Suprapubic skin (tissue), 4 donors: ENCODE data around the gene TECPR1. TPM values are rescaled to one million over a fixed set of nuclear protein-coding genes. Genes with fewer than 3 reads are reported as not detected.
A peak's percentile ranks its signal among the peaks of the same experiment; 100 is the strongest.

Source experiments
- DNase-seq, 2 donors: peaks; one replicate each; pipeline ENCODE4 v3.0.0-alpha.2; 2019; ENCODE audit warnings: low spot score in 2 of 2
- H3K27ac ChIP-seq: fragments of 200-600 bp; sonication (generic); one replicate; pipeline ENCODE4 v1.5.1; 2019
- H3K27me3 ChIP-seq: fragments of 200-600 bp; sonication (generic); one replicate; pipeline ENCODE4 v1.5.1; 2019
- H3K36me3 ChIP-seq: fragments of 200-600 bp; sonication (generic); one replicate; pipeline ENCODE4 v1.5.1; 2019
- H3K4me1 ChIP-seq: fragments of 200-600 bp; sonication (generic); one replicate; pipeline ENCODE4 v1.5.1; 2019
- H3K4me3 ChIP-seq: fragments of 200-600 bp; sonication (generic); one replicate; pipeline ENCODE4 v1.5.1; 2019; ENCODE audit warnings: mild to moderate bottlenecking
- H3K9me3 ChIP-seq: fragments of 200-600 bp; sonication (generic); one replicate; pipeline ENCODE4 v1.5.1; 2019
- CTCF ChIP-seq, 2 donors: fragments of 200-600 bp in 1 of 2; fragments of 450-650 bp in 1 of 2; sonication (generic) in 1 of 2; IDR thresholded peaks; one replicate each; pipeline ENCODE4 v1.5.1; 2016 to 2019; ENCODE audit warnings: antibody characterized with exemption in 2 of 2, mild to moderate bottlenecking in 1 of 2, moderate library complexity in 1 of 2
- EP300 ChIP-seq: sonication (generic); formaldehyde crosslinking; IDR thresholded peaks from one replicate; pipeline ENCODE4 v1.6.1; 2017; ENCODE audit warnings: antibody characterized with exemption
- POLR2A ChIP-seq, 2 donors: fragments of 450-650 bp; IDR thresholded peaks; one replicate each; pipeline ENCODE4 v1.6.1; 2017; ENCODE audit warnings: antibody characterized with exemption in 2 of 2, mild to moderate bottlenecking in 2 of 2, moderate library complexity in 2 of 2
- POLR2AphosphoS5 ChIP-seq, 3 donors: sonication (generic); formaldehyde crosslinking; IDR thresholded peaks; one replicate each; pipeline ENCODE4 v1.6.1; 2017; ENCODE audit warnings: antibody characterized with exemption in 3 of 3
- WGBS: methylation state at CpG from one replicate; pipeline ENCODE4 v1.1.5; 2018; 5-methylcytosine and 5-hydroxymethylcytosine counted together
- total RNA-seq, 4 donors: library from RNA; depleted of rRNA; stranded (reverse); fragments of >200 nt; gene quantifications; one replicate each; pipeline ENCODE4 v1.1.0, GENCODE V29; 2016

TECPR1 gene
- total RNA-seq, 4 donors from 2014 or later = 15.3 to 20.9 (median 16.5) TPM

- Histone ChIP-seq H3K4me1 (peaks cover 15% of the 10 kb centered on the region), H3K27ac (no peak overlapping the region)
- DNase-seq = peak; percentile 57 to 79
These were observed 37.9 kb downstream of the TECPR1 start for GRCh38 chr7:98213888-98214810.

DNA sequence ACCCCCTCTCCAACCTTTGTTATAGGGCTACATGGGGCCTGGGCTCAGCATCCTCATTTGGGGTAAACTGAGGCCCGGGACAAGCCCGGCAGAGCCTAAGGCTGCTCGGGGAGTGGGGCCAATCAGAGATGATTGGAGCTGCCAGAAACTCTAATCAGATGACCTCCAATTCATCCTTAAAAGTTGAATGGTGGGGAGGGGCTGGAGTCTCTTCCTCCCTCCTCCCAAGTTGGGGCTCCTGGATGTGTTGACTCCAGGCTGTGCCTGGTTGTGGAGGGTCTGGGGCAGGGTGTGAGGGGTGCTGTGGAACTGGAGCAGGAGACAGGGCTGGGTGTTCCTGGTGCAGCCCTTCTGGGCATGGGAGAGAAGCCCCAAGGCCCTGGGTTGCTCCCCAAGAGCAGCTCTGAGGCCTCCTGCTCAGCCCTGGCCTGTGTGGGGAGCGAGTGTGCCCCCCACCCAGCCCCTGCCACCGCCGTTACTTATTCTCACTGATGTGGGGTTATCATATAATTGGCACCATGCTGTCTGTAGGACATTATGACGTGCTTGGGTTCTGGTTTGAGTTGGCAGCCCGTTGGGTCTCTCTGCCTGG is 38.6 kb downstream of the TECPR1 start:
- H3K4me1 ChIP-seq = peaks cover 15% of the 10 kb centered on the region

More at GRCh38 chr7:98213888-98214810, 37.9 kb downstream of the TECPR1 start:
- no peaks in the 10 kb centered on the region for H3K9me3 ChIP-seq
- no peak overlapping the region for H3K4me3 ChIP-seq
- H3K27me3 ChIP-seq = peaks cover 7% of the 10 kb centered on the region
- TF ChIP-seq EP300 (no peak), CTCF (IDR thresholded peaks at IDR 0.05) (no peak), POLR2A (IDR thresholded peaks at IDR 0.05) (no peak)
- WGBS = 72% methylated on average over 9 of the region's 25 CpGs
- H3K36me3 ChIP-seq = peaks cover 24% of the 10 kb centered on the region

GRCh38 chr7:98212532-98213041 is 39.4 kb downstream of the TECPR1 start:
- DNase-seq = peak; percentile 54 to 76
- Histone ChIP-seq H3K4me3 (no peak overlapping the region), H3K36me3 (peaks cover 19% of the 10 kb centered on the region), H3K27me3 (peaks cover 7% of the 10 kb centered on the region), H3K27ac (no peak overlapping the region), H3K9me3 (no peaks in the 10 kb centered on the region), H3K4me1 (peaks cover 15% of the 10 kb centered on the region)
- WGBS = 85% methylated on average over 18 of the region's 30 CpGs
- no peak for TF ChIP-seq POLR2A (IDR thresholded peaks at IDR 0.05)
- no peak for TF ChIP-seq EP300
- TF ChIP-seq POLR2AphosphoS5 (IDR thresholded peaks at IDR 0.05) = no peak
- no peak for TF ChIP-seq CTCF (IDR thresholded peaks at IDR 0.05)

More for the DNA sequence above, 38.6 kb downstream of the TECPR1 start:
- 69% methylated on average over 6 of the region's 8 CpGs for WGBS
- Histone ChIP-seq H3K9me3 (no peaks in the 10 kb centered on the region), H3K36me3 (peaks cover 24% of the 10 kb centered on the region), H3K4me3 (no peak overlapping the region), H3K27ac (no peak overlapping the region), H3K27me3 (peaks cover 7% of the 10 kb centered on the region)
- no peak for TF ChIP-seq CTCF (IDR thresholded peaks at IDR 0.05)
- TF ChIP-seq POLR2A (IDR thresholded peaks at IDR 0.05) = no peak
- no peak for TF ChIP-seq POLR2AphosphoS5 (IDR thresholded peaks at IDR 0.05)
- no peak for TF ChIP-seq EP300
- DNase-seq = peak in 1 of 2 donors; percentile 57

DNA sequence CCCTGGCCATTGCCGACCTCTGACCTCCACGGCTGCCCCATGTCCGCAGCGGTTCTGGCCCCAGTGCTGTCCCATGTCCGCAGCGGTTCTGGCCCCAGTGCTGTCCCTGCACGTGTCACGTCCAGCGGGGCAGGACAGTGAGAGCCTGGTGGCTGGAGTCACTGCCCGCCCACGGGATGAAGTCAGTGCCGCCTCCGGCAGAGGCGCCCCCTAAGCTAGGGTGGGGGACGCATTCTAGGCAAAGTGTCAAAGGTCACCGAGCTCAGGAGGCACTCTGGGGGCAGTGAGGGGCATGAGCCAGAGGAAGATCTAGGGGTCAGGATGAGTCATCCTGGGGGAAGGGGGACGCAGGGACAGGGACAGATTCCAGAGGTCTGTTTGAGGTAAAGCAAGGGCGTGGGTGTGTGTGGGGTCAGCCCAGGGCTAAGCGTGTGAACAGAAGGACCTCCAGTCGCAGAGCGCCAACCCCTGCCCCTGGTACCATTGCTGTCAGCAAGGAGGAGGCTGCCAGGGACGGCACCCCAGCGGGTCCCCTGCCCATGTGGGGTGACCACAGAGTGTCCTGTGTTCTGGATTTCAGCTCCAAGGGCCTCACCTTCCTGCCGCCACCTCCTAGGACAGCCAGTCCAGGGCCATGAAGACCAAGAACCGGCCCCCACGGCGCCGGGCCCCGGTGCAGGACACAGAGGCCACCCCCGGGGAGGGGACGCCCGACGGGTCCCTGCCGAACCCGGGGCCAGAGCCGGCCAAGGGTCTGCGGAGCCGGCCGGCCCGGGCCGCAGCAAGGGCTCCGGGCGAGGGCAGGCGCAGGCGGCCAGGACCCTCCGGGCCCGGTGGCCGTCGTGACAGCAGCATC is 40.1 kb downstream of the TECPR1 start:
- Histone ChIP-seq H3K27me3 (peaks cover 7% of the 10 kb centered on the region), H3K4me1 (peaks cover 15% of the 10 kb centered on the region), H3K9me3 (no peaks in the 10 kb centered on the region), H3K27ac (no peak overlapping the region), H3K36me3 (peaks cover 15% of the 10 kb centered on the region), H3K4me3 (peak overlapping the region; percentile 41)
- TF ChIP-seq CTCF (IDR thresholded peaks at IDR 0.05) (no peak), POLR2AphosphoS5 (IDR thresholded peaks at IDR 0.05) (no peak), POLR2A (IDR thresholded peaks at IDR 0.05) (no peak), EP300 (no peak)
- DNase-seq = peak; percentile 60 to 78
- WGBS = 89% methylated on average over 18 of the region's 49 CpGs
